HG02970 (cell line): ENCODE data around the gene TSPAN1.

Source experiments
- ATAC-seq: cut with Tn5 transposase; IDR thresholded peaks from one replicate; pipeline ENCODE4 v1.9.1; 2021; ENCODE audit warnings: mild to moderate bottlenecking, moderate library complexity, moderate number of reproducible peaks; ENCODE audit not compliant: unreplicated experiment, low FRiP score

TSPAN1 gene

DNA sequence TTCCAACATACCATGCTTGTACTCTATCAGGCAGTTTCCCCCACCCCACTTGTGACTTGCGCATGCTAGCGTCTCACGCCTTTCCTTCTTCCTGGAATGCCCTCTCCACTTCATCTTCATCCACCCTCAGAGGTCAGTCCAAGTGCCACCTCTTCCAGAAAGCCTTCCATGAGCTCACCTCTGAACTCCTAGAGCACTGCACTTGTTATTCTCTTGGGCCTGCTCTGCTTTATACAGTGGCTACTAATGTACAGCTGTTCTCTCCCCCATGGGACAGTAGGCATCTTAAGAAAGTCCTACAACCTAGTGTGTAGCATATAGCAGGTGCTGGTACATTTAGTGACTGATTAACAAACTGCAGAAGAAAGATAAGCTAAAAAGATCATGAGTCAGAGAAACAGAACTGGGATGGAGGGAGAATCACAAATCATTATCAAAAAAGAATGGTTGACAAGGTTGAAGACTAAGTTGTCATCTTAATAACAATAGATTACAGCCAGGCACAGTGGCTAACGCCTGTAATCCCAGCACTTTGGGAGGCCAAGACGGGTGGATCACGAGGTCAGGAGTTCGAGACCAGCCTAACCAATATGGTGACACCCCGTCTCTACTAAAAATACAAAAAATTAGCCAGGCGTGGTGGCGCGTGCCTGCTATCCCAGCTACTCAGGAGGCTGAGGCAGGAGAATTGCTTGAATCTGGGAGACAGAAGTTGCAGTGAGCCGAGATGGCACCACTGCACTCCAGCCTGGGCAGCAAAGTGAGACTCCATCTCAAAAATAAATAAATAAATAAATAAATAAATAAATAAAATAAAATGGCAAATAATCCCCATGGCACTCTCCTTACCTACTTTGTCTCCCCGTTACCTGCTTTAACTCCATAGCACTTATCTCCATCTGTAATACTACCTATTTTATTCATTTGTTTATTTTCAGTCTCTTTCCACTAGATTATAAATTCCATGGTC, 16.3 kb upstream of the TSPAN1 start:
- no peak for ATAC-seq

- ATAC-seq: no peak
These were observed 15.4 kb upstream of the TSPAN1 start for GRCh38 chr1:46159516-46159915.

DNA sequence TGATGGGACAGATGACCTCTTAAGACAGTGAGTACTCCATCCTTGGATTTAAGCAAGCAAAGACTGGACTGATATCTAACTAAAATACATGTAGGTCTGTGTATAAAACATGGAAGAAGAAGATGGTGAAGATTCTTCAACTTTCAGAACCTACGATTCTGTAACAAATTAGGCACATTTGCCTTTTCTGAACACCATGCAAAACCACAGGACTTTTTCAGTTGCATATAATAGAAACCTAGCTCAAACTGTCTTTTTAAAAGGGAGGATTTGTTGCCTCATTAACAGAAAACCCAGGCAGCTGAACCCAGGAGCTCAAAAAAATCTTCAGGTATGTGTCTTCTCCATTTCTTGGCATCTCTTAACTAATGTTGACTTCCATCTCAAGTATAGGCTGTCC, 14.7 kb upstream of the TSPAN1 start:
- ATAC-seq: no peak

GRCh38 chr1:46166521-46167462, 8.1 kb upstream of the TSPAN1 start:
- no peak for ATAC-seq

DNA sequence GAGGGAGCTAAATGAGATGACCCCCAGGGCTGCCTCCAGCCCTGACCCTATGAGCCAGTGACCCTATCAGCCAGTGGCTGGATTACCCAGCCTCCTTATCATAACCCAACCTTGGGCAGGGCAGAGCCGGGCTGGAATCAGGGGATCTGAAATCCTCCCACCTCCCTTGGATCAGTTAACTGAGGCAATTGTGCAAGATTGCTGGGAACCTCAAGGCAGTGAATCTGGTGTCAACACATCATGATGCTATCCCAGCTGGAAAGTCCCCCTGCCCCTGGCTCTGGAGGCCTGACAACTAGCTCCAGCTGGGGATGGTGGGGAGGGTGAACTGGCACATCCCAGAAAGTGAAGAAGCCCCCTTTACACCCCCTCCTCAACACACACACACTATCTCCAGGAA, 6.4 kb upstream of the TSPAN1 start:
- ATAC-seq: no peak

GRCh38 chr1:46169811-46170454, 5.0 kb upstream of the TSPAN1 start:
- no peak for ATAC-seq

DNA sequence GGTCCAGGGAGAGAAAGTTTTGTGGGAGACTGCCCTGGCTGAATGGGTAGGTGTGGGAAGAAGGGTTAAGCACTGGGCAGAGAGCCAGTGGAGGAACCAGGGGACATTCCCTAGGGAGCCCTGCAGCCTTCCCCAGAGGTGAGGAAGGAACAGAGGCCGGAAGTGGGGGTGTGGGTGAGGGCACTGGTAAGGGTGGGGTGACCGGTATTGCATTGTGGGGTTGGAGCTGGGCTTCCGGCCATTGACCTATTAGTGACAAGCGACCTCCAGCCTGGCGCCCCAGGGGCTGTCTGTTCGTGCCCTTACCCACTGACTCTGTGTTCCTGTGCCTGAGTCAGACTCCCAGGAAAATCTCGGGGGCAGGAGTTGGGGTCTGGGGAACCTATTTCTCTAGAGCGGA, 3.5 kb upstream of the TSPAN1 start:
- no peak for ATAC-seq

GRCh38 chr1:46171871-46172270, 3.0 kb upstream of the TSPAN1 start:
- ATAC-seq: no peak

- ATAC-seq: no peak
These were observed 2.6 kb upstream of the TSPAN1 start for GRCh38 chr1:46172321-46172720.

GRCh38 chr1:46173361-46173856, 1.5 kb upstream of the TSPAN1 start:
- ATAC-seq: no peak

DNA sequence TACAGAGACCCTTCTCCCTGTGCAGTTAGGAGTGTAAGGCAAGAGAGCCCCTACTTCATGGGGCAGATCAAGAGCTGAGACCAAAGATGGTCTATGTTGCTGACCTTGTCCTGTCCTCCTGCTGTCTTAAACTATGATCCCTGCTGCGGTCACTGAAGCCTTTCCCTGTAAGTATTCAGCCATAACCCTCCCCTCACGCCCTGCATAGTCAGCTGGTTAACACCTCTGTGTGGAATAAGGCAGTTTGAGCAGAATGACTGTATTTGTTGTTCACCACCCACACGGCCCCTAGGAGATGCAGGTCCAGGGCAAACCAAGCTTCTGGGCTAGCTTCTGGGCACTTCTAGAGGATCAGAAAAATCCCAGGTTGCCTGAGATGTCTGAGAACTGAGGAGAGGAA, 356 bp downstream of the TSPAN1 start:
- ATAC-seq: no peak

DNA sequence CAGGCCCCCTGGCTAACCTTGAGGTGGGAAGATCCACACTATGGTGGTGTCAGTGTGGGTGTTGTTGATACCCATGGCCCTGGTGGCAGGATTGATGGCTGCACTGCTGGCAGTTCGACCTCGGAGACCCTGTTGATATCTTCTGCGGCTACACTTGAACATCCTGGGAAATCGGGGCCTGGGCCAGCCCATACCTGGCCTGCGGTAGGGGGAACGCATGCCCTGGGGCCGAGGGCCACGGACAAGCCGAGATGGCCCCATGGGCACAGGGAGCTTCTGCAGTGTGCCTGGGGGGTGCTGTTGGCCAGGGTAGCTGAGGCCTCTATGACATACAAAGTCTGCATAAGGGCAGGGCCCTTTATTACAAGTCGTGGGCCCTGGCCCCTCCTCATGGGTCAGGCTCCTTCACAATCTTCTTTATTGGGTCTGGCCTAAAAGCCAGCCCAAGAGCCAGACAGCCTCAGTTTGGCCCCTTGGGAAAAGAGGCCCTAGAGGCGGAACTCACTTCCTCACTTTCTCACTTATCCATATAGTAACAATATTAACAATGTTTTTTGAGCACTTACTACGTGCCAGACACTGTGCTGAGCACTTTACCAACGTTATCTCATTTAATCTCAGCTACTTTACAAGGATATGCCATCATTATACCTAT, 1.5 kb downstream of the TSPAN1 start, which contains the start of gene P3R3URF:
TSS of gene P3R3URF (minus strand) at position 278 of the 655 bp plus-strand sequence. CDS start at position 261, 17 bp downstream.
- no peak for ATAC-seq

- ATAC-seq: peak; percentile 52
These were observed 4.5 kb downstream of the TSPAN1 start for GRCh38 chr1:46179138-46180081.

DNA sequence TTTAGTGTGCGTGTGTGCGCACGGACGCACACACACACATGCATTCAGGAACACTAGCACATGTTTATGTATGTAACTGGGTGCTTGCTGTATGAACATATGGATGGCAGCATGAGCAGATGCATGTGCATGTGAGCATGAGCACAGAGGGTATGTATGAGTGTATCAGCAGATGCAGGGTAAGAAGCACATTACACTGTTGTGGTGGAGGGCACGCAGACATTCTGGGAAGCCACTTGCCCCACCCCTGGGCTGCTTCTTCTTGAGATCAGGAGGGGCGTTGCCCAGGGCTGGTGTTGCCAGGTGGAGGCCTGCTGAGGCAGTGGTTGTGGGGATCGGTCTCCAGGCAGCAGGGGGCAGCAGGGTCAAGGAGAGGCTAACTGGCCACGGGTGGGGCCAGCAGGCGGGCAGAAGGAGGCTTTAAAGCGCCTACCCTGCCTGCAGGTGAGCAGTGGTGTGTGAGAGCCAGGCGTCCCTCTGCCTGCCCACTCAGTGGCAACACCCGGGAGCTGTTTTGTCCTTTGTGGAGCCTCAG, 5.3 kb downstream of the TSPAN1 start:
- no peak for ATAC-seq

DNA sequence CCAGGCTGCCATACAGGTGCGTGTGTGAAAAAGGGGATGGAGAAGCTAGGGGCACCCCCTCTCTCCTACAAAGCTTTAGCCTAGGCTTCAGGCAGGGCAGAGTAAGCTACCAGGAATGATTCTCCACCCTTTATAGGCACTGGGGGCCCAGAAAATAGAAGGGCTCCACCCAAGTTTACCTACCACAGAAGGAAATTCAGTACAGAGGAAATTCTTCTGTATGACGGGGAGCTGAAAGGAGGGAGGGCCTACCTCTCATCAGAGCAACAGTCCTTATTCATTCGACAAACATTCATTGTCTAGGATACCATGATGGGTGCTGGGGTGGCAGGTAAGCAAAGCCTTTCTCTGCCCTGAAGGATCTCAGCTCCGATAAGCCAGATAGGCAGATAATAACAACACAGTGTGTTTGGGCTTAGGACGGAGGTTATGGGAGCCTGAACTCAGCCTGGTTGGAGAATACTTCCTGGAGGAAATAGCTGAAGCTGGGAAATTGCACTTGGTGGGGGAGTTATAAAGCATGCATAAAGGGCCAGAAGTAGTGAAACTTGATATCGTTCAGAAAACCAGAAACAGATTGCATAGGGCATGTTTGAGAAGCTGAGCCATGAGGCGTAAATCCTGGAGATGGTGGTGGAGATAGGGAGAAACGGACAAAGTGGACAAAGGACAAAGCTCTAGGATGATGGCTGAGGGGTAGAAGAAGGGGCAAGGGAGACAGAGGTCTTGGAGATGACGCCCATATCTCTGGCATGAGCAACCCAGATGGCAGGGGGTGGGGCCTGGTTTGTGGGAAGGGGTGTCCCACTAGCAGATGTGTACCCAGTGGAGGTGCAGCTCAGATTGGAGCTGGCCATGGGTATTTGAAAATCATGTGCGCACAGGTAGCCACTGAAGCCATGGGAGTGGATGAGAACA, 6.7 kb downstream of the TSPAN1 start:
- no peak for ATAC-seq

- ATAC-seq: no peak
These were observed 8.4 kb downstream of the TSPAN1 start for GRCh38 chr1:46183079-46183847.
